Measurements from ENCODE around the gene SLC6A7.

DNA sequence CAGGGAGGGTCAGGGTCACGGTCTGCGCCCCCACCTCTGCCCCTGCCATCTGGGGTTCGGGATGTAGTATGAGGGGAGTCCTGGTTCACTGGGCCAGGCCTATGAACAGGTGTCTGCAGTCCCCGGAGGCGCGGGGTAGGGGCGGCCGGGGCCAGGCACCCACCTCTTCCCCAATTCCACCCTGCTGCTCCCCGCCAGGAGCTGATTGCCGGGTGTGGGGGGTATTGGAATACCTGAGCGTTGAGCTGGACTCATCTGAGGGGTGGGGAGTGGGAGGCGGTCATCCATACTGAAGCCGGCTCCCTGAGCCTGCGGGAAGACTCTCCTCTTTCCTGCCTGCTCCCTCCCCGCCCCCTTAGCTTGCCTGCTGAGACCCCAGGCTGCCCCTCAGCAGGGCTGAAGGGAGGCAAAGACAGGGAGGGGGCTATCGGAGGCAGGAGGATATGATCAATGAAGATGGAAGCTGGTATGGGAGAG is 679 bp downstream of the SLC6A7 start:
- TF ChIP-seq GATA3 (IDR thresholded peaks at IDR 0.05; ENCODE audit: low read depth, low read length) (no peak), GATA2 (IDR thresholded peaks at IDR 0.05; ENCODE audit: low read depth, low read length) (no peak)
